Subcutaneous preadipocyte (primary cell): Measurements from ENCODE around the gene SPZ1. TPM values are rescaled to one million over a fixed set of nuclear protein-coding genes. Genes with fewer than 3 reads are reported as not detected.
A peak's percentile ranks its signal among the peaks of the same experiment; 100 is the strongest.

Source experiments
- small RNA-seq: library from RNA; depleted of rRNA; stranded (forward); fragments of <200 nt; gene quantifications from one replicate; pipeline ENCODE3, GENCODE V24; 2012
- total RNA-seq: library from RNA; depleted of rRNA; stranded (reverse); fragments of >200 nt; gene quantifications from 2 replicates; pipeline ENCODE4 v1.2.3, GENCODE V29; 2012

The SPZ1 gene
- total RNA-seq: not detected in 2 replicates

GRCh38 chr5:80319702-80320101 is at the start of gene SPZ1:
Gene SPZ1 (plus strand): TSS chr5:80320002. CDS start chr5:80320216, 214 bp downstream.

Small RNA genes within 50 kb of the gene (small RNA-seq; reads per million reads assigned to genes)
- gene AC026410.2: not detected
- gene RF00322: not detected
- gene RNU6-211P: 0.33 reads per million, percentile 12 among the genes with 10 or more reads in this experiment

Other genes with a start within 250 kb of the SPZ1 start
- gene SERINC5, start 64.0 kb upstream of the SPZ1 start, total RNA-seq: 10.3 and 12.1 TPM in 2 replicates
- gene ZFYVE16, start 88.1 kb downstream of the SPZ1 start, total RNA-seq: 17.6 and 20.1 TPM in 2 replicates
- 2.5 and 5.5 TPM in 2 replicates for gene FAM151B, start 168.1 kb downstream of the SPZ1 start, total RNA-seq